Suprapubic skin (tissue), 4 donors: Measurements from ENCODE around the gene TRIM47. TPM values are rescaled to one million over a fixed set of nuclear protein-coding genes. Genes with fewer than 3 reads are reported as not detected.

Experiments
- DNase-seq, 2 donors: peaks; one replicate each; pipeline ENCODE4 v3.0.0-alpha.2; 2019; ENCODE audit warnings: low spot score in 2 of 2
- H3K27ac ChIP-seq: fragments of 200-600 bp; sonication (generic); one replicate; pipeline ENCODE4 v1.5.1; 2019
- H3K27me3 ChIP-seq: fragments of 200-600 bp; sonication (generic); one replicate; pipeline ENCODE4 v1.5.1; 2019
- H3K36me3 ChIP-seq: fragments of 200-600 bp; sonication (generic); one replicate; pipeline ENCODE4 v1.5.1; 2019
- H3K4me1 ChIP-seq: fragments of 200-600 bp; sonication (generic); one replicate; pipeline ENCODE4 v1.5.1; 2019
- H3K4me3 ChIP-seq: fragments of 200-600 bp; sonication (generic); one replicate; pipeline ENCODE4 v1.5.1; 2019; ENCODE audit warnings: mild to moderate bottlenecking
- H3K9me3 ChIP-seq: fragments of 200-600 bp; sonication (generic); one replicate; pipeline ENCODE4 v1.5.1; 2019
- EP300 ChIP-seq: sonication (generic); formaldehyde crosslinking; IDR thresholded peaks from one replicate; pipeline ENCODE4 v1.6.1; 2017; ENCODE audit warnings: antibody characterized with exemption
- POLR2A ChIP-seq, 2 donors: fragments of 450-650 bp; IDR thresholded peaks; one replicate each; pipeline ENCODE4 v1.6.1; 2017; ENCODE audit warnings: antibody characterized with exemption in 2 of 2, mild to moderate bottlenecking in 2 of 2, moderate library complexity in 2 of 2
- POLR2AphosphoS5 ChIP-seq, 3 donors: sonication (generic); formaldehyde crosslinking; IDR thresholded peaks; one replicate each; pipeline ENCODE4 v1.6.1; 2017; ENCODE audit warnings: antibody characterized with exemption in 3 of 3
- WGBS: methylation state at CpG from one replicate; pipeline ENCODE4 v1.1.5; 2018; 5-methylcytosine and 5-hydroxymethylcytosine counted together
- total RNA-seq, 4 donors: library from RNA; depleted of rRNA; stranded (reverse); fragments of >200 nt; gene quantifications; one replicate each; pipeline ENCODE4 v1.1.0, GENCODE V29; 2016
- TF ChIP-seq, protein P1 (sequence below), 2 donors: fragments of 200-600 bp in 1 of 2; fragments of 450-650 bp in 1 of 2; sonication (generic) in 1 of 2; IDR thresholded peaks; one replicate each; pipeline ENCODE4 v1.5.1; 2016 to 2019; ENCODE audit warnings: antibody characterized with exemption in 2 of 2, mild to moderate bottlenecking in 1 of 2, moderate library complexity in 1 of 2

The TRIM47 gene
- total RNA-seq, 4 donors from 2014 or later, result 22.8 to 43.1 (median 27.7) TPM

DNA sequence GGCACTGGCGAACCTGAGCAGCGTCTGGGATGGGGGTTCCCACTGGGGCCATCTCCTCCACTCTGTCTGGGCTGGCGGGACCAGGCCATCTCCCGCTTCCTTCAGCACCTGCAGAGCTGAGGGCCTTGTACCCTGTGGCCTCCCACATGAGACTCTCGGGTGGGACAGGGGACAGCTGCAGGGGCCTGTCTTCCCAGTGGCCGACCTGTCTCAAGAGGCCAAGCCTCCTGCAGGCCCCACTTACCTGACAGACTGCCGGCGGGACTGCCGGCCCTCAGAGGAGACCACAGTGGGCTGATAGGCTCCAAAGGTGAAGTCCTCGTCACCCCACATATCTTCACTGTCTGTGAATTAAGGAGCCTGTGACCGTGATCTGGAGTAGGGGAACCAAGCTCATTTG is 46.7 kb upstream of the TRIM47 start:
- WGBS, result 90% methylated on average over 7 of the region's 11 CpGs
- Histone ChIP-seq H3K9me3 (no peaks in the 10 kb centered on the region), H3K27ac (no peak overlapping the region), H3K4me1 (peaks cover 17% of the 10 kb centered on the region), H3K27me3 (no peaks in the 10 kb centered on the region), H3K36me3 (peaks cover 14% of the 10 kb centered on the region), H3K4me3 (no peak overlapping the region)
- TF ChIP-seq POLR2AphosphoS5 (IDR thresholded peaks at IDR 0.05), result no peak
- TF ChIP-seq, protein P1, sequence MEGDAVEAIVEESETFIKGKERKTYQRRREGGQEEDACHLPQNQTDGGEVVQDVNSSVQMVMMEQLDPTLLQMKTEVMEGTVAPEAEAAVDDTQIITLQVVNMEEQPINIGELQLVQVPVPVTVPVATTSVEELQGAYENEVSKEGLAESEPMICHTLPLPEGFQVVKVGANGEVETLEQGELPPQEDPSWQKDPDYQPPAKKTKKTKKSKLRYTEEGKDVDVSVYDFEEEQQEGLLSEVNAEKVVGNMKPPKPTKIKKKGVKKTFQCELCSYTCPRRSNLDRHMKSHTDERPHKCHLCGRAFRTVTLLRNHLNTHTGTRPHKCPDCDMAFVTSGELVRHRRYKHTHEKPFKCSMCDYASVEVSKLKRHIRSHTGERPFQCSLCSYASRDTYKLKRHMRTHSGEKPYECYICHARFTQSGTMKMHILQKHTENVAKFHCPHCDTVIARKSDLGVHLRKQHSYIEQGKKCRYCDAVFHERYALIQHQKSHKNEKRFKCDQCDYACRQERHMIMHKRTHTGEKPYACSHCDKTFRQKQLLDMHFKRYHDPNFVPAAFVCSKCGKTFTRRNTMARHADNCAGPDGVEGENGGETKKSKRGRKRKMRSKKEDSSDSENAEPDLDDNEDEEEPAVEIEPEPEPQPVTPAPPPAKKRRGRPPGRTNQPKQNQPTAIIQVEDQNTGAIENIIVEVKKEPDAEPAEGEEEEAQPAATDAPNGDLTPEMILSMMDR (IDR thresholded peaks at IDR 0.05), result no peak
- DNase-seq, result no peak

DNA sequence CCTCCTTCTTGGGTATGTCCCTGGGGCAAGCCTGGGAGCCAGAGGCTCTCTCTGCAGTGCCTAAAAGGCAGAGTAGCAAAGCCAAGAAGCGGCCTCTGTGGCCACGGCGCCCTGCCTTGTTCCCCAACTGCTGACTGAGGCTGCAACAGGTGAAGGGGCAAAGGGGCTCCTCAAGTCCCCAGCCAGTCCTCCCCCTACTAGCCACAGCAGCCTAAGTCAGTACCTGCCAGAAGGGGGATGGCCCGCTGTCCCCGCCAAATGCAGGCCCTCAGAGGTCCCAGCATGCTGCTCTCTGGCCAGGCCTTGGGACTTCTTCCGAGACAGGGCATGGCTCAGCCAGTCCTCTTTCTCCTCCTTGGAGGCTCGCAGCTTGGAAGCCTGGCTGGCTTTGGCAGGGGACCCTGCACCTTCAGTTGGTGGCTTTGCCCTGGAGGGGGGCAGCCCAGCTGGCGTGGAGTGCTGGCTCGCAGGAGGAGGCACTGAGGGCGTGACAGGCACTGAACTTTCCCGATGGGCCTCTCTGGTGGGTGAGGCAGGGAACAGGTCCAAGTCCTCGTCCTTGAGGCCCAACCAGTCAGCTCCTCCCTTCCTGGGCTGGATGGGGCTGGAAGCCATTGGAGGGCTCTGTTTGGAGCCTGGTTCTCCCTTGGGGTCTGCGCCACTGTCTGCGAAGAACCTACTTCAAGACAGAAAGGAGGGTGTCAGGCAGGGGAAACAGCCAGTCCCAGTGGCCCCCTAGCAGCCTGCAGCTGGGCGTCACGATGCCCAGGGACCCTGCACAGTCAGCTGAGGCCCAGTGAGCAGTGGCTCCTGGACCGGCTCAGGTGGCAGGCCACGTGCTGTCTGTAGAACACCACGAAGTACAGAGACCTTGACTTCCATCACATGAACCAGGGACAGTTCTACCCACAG is 44.8 kb upstream of the TRIM47 start:
- Histone ChIP-seq H3K27me3 (no peaks in the 10 kb centered on the region), H3K4me3 (no peak overlapping the region), H3K4me1 (peaks cover 17% of the 10 kb centered on the region), H3K36me3 (peaks cover 19% of the 10 kb centered on the region), H3K9me3 (no peaks in the 10 kb centered on the region), H3K27ac (no peak overlapping the region)
- DNase-seq, result no peak
- WGBS, result 68% methylated on average over 15 of the region's 19 CpGs
- TF ChIP-seq POLR2AphosphoS5 (IDR thresholded peaks at IDR 0.05) (no peak), POLR2A (IDR thresholded peaks at IDR 0.05) (no peak), EP300 (no peak)
- TF ChIP-seq, protein P1 (IDR thresholded peaks at IDR 0.05), result no peak

DNA sequence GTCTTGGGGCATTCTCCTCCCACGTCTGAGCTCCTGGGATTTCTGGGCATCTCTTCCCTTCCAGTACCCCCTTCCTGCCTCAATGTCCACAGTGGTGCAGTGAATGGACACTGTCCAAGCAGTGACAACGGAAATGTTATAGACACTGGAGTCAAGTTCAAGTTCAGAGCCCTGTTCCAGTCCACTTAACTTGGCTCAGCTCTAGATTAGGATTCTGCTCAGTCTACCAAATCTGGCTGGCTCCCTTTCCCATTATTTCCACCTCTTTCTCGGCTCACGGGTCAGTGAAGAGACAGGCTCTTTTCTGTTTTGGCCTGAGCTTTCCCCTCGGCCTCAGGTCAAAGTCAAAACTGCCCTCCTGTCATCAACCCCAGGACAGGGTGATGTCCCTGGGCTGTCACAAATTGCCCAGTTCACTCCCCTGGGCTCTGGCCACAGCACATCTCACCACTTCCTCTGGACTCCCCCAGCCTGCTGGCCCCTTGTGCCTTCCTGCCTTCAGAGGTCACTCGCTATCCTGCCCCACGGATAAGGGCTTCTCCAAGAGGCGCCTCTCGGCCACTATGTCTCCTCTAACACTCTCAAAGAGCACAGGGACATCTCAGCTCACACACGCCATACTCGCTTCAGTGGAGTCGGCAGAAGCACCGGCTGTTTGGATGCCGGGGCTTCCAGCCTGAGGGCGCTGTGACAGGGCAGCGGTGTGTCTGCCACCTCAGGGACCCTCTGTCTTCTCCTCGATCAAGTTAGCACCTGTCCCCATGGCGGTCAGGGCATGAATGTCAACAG is 44.0 kb upstream of the TRIM47 start:
- H3K4me1 ChIP-seq, result peaks cover 12% of the 10 kb centered on the region
- WGBS, result 92% methylated on average over 14 of the region's 18 CpGs
- no peak for TF ChIP-seq POLR2A (IDR thresholded peaks at IDR 0.05)
- no peak for TF ChIP-seq EP300
- no peak for TF ChIP-seq POLR2AphosphoS5 (IDR thresholded peaks at IDR 0.05)
- TF ChIP-seq, protein P1 (IDR thresholded peaks at IDR 0.05), result no peak
- no peak overlapping the region for H3K27ac ChIP-seq
- DNase-seq, result no peak
- peaks cover 27% of the 10 kb centered on the region for H3K36me3 ChIP-seq
- no peak overlapping the region for H3K4me3 ChIP-seq
- no peaks in the 10 kb centered on the region for H3K27me3 ChIP-seq
- no peaks in the 10 kb centered on the region for H3K9me3 ChIP-seq

DNA sequence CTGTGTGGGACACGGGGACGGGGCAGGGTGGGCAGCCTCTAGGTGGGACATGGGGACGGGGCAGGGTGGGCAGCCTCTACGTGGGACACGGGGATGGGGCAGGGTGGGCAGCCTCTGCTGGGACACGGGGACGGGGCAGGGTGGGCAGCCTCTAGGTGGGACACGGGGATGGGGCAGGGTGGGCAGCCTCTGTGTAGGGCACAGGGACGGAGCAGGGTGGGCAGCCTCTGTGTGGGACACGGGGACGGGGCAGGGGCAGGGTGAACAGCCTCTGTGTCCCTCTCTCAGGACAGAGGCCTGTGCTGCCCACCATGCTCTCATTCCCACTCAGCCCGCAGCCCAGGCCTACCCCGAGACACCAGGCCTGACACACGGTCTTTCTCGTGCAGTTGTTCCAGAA is 43.2 kb upstream of the TRIM47 start:
- no peaks in the 10 kb centered on the region for H3K9me3 ChIP-seq
- DNase-seq, result no peak
- TF ChIP-seq POLR2A (IDR thresholded peaks at IDR 0.05) (no peak), EP300 (no peak), POLR2AphosphoS5 (IDR thresholded peaks at IDR 0.05) (no peak)
- TF ChIP-seq, protein P1 (IDR thresholded peaks at IDR 0.05), result no peak
- no peak overlapping the region for H3K27ac ChIP-seq
- H3K27me3 ChIP-seq, result no peaks in the 10 kb centered on the region
- H3K4me3 ChIP-seq, result no peak overlapping the region
- H3K4me1 ChIP-seq, result peaks cover 8% of the 10 kb centered on the region
- 92% methylated on average over 8 of the region's 15 CpGs for WGBS
- peaks cover 29% of the 10 kb centered on the region for H3K36me3 ChIP-seq

DNA sequence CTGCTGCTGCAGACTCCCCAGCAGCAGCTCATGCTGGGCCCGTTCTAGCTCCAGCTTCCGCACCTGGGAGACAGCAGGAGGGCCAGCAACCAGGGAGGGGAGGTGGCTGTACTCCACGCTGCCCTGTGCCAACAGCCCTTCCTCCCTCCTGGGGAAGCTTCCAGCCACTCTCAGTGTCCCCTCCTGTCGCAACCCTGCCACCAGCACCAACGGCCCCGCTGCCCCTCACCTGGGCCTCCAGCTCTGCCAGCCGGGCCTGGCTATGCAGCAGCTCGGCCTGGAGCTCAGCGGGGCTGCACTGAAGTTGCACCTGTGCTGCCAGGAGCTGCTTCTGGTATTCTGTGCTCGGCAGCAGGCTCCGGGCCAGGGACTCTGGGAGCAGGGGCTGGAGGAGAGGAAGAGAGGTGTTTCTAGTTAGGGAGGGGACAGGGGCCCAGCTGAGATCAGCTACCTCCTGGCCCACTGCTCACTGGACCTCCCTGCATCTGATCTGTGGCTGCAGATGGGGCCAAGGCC is 41.7 kb upstream of the TRIM47 start:
- no peaks in the 10 kb centered on the region for H3K27me3 ChIP-seq
- no peak for DNase-seq
- no peak overlapping the region for H3K27ac ChIP-seq
- no peak overlapping the region for H3K4me3 ChIP-seq
- peaks cover 29% of the 10 kb centered on the region for H3K36me3 ChIP-seq
- no peaks in the 10 kb centered on the region for H3K9me3 ChIP-seq
- H3K4me1 ChIP-seq, result peaks cover 8% of the 10 kb centered on the region
- TF ChIP-seq, protein P1 (IDR thresholded peaks at IDR 0.05), result no peak
- TF ChIP-seq EP300 (no peak), POLR2AphosphoS5 (IDR thresholded peaks at IDR 0.05) (no peak), POLR2A (IDR thresholded peaks at IDR 0.05) (no peak)
- 87% methylated on average over 9 of the region's 11 CpGs for WGBS
